PFSK-1 (cell line): ENCODE results near the gene GALNT12.

Source experiments
- TAF1 ChIP-seq: IDR thresholded peaks from 2 replicates; pipeline ENCODE4 v1.6.1; 2012; ENCODE audit warnings: low read length, control low read depth, borderline replicate concordance; ENCODE audit not compliant: insufficient read depth
- TF ChIP-seq, protein P1 (sequence below), 2 experiments: IDR thresholded peaks; 2 replicates each; pipeline versions ENCODE4 v1.6.1 to v1.8.0; 2011 to 2012; ENCODE audit warnings: low read depth in 2 of 2, low read length in 2 of 2, control low read depth in 1 of 2, inconsistent platforms in 1 of 2, mild to moderate bottlenecking in 1 of 2, moderate library complexity in 1 of 2; ENCODE audit not compliant: insufficient read depth in 1 of 2

DNA sequence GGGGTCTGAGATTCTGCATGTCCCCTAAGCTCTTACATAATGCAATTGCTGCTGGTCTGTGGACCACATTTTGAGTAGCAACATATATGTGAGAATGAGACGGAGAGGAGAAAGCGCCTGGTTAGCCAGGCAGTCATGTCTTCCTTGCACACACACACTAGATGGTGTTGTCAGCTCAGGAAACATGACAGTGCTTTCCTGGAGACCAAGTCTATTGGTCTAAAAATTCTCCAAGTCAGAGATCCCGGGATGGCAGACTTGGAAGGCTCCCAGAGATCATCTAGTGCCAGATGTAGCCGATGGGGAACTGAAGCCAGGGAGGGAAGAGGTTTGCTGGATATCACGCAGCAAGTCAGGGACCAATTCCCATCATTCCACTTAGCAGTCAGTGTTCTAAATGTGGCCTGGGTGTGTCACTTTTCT lies 53.4 kb downstream of the GALNT12 start:
- TF ChIP-seq, protein P1, sequence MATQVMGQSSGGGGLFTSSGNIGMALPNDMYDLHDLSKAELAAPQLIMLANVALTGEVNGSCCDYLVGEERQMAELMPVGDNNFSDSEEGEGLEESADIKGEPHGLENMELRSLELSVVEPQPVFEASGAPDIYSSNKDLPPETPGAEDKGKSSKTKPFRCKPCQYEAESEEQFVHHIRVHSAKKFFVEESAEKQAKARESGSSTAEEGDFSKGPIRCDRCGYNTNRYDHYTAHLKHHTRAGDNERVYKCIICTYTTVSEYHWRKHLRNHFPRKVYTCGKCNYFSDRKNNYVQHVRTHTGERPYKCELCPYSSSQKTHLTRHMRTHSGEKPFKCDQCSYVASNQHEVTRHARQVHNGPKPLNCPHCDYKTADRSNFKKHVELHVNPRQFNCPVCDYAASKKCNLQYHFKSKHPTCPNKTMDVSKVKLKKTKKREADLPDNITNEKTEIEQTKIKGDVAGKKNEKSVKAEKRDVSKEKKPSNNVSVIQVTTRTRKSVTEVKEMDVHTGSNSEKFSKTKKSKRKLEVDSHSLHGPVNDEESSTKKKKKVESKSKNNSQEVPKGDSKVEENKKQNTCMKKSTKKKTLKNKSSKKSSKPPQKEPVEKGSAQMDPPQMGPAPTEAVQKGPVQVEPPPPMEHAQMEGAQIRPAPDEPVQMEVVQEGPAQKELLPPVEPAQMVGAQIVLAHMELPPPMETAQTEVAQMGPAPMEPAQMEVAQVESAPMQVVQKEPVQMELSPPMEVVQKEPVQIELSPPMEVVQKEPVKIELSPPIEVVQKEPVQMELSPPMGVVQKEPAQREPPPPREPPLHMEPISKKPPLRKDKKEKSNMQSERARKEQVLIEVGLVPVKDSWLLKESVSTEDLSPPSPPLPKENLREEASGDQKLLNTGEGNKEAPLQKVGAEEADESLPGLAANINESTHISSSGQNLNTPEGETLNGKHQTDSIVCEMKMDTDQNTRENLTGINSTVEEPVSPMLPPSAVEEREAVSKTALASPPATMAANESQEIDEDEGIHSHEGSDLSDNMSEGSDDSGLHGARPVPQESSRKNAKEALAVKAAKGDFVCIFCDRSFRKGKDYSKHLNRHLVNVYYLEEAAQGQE (IDR thresholded peaks at IDR 0.05; ENCODE audit: insufficient read depth in 1 of 2, low read depth in 2 of 2, low read length in 2 of 2) = no peak
- TF ChIP-seq TAF1 = no peak
